ENCODE results near the gene MEG3. TPM values are rescaled to one million over a fixed set of nuclear protein-coding genes. Genes with fewer than 3 reads are reported as not detected.

Gene MEG3
- total RNA-seq, 1 donor from 2014 or later, result 219 TPM

GRCh38 chr14:100862277-100862676 is 36.4 kb downstream of the MEG3 start:
- no peak for DNase-seq (ENCODE audit: extremely low read depth, low read depth, low spot score)

GRCh38 chr14:100862793-100863192 is 36.9 kb downstream of the MEG3 start:
- no peak for DNase-seq (ENCODE audit: extremely low read depth, low read depth, low spot score)

DNA sequence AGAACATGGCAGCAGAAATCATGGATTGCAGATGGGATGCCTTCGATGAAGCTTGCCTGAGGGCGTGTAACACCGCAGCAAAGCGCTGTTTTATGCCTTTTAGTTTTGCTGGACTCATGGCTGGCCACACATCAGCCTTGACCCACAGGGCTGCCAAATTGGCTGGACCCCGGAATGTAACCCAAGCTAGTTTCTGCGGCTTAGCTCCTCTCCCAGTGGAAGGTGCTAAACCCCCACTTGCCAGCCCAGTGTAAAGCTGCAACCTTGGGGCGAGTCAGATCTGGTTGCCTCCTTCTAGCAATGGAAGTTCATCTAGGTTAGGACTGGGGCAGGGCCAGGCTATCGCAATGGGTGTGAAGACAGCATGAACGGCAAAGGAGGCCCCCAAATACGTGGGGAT is 38.3 kb downstream of the MEG3 start:
- no peak for DNase-seq (ENCODE audit: extremely low read depth, low read depth, low spot score)

GRCh38 chr14:100864960-100865681 is 39.2 kb downstream of the MEG3 start:
- no peak for DNase-seq (ENCODE audit: extremely low read depth, low read depth, low spot score)

DNA sequence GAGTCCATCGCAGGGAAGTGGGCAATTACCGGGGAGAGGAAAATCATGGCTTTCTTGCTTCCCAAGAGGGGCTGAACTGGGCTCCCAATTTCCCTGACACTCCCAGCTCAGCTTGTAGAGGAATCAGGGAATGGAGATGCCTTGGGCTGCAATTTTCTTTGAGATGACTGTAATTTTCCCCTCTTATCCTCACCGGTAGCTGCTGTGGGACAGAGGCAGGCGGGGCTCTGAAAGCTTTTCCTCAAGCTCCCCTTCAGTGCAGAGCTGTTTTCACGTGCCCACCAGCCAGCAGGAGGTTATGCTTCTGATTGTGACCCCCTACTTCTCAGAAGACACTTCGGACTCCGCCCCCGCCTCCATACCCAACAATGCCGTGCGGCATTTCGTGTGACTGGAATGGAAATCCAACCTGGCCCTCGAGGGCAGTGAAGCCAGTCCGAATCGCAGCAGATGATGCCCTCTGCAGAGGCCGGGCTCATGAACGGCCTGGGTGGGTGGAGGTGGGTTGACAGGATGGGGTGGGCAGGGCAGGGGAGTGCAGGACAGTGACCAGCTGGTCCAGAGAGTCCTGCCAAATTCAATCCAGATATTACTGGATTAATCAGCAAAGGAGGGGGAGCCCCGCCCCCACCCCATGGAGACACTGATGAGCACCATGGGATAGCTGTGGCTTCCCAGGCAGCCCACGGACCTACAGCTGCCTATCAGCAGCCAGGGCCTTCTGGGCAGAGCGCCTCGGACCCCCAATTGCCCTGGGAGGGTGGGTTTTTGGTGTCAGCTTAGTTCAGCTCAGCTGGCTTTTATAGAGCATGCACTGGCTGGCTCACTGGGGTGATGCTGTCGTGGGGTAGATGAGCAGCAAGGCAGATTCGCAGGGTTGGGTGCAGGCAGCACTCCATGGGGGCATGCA is 40.0 kb downstream of the MEG3 start:
- no peak for DNase-seq (ENCODE audit: extremely low read depth, low read depth, low spot score)

DNA sequence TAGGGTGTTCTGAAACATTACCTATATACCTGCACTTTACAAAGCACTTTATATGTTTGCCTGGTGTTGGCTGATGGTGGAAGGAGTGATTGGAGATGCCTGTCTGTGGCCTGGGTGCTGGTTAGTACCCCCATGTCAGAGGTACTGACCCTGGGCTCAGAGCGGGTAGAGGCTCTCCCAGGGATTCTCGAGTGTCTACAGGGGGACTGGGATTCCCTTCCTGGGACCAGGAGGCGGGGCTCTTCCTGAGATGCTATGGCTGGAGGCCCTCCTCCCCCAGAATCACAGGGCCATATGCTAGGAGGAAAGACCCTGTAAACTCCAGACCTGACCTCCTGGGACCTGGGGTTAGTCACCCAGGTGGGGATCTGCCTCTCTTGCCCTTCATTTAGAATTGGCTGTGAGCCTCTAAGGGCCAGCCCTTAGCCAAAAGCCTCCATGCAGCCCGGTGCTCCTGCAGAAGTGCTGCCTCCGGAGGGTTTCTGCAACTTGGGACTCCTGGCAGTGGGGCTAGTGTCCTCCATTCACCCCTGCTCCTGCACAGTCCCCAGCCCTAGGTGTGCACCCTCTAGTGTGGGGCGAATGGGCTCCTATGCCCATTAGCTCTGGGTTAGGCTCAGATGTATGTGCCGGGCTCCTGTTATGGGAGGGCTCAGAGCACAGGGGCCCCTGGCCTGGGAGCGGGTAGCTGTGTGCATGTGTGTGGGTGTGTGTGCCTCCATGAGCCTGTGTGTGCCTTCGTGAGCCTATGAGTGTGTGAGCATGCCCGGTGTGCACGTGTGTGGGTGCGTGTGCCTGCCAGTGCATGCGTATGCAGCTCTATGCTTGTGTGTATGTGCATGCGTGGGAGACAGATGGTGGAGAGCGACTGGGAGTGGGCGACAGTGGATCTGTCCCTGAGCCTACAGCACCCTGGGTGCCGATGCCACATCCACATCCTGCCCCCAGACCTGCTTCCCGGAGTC is 41.0 kb downstream of the MEG3 start:
- no peak for DNase-seq (ENCODE audit: extremely low read depth, low read depth, low spot score)

DNA sequence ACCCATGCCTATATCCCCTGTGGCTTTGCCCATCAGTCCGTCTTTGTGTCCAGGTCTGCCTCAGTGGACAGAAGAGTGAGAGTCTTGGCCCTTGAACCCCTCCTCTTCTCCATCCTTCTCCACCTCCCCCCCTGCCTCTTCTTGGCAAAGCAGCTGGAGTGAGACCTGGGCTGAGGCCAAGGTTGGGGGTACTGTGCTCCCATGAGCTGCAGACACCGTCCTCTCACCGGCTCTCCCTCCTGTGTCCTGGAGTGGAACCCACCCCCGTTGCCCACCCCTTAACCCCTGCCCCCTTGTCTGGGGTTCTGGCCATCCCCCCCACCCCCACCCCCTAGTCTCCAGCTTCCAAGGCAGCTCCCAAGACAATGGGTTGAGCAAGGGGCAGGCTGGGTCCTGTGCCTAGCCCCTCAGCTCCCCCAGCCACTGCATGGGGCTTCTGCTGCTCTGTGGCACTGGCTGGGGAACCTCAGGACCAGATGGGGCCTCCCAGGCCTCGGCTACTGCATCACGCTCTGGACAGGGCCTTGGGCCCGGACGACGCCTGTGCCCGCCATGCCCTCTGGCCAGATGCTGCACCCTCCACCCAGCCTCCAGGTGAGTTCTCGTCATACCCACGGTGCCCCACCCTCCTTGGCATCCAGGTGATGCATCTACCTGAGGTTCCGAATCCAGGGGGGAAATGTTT is 41.9 kb downstream of the MEG3 start:
- DNase-seq (ENCODE audit: extremely low read depth, low read depth, low spot score), result no peak

- DNase-seq (ENCODE audit: extremely low read depth, low read depth, low spot score), result no peak
Observed at GRCh38 chr14:100868621-100869370, 42.9 kb downstream of the MEG3 start.

DNA sequence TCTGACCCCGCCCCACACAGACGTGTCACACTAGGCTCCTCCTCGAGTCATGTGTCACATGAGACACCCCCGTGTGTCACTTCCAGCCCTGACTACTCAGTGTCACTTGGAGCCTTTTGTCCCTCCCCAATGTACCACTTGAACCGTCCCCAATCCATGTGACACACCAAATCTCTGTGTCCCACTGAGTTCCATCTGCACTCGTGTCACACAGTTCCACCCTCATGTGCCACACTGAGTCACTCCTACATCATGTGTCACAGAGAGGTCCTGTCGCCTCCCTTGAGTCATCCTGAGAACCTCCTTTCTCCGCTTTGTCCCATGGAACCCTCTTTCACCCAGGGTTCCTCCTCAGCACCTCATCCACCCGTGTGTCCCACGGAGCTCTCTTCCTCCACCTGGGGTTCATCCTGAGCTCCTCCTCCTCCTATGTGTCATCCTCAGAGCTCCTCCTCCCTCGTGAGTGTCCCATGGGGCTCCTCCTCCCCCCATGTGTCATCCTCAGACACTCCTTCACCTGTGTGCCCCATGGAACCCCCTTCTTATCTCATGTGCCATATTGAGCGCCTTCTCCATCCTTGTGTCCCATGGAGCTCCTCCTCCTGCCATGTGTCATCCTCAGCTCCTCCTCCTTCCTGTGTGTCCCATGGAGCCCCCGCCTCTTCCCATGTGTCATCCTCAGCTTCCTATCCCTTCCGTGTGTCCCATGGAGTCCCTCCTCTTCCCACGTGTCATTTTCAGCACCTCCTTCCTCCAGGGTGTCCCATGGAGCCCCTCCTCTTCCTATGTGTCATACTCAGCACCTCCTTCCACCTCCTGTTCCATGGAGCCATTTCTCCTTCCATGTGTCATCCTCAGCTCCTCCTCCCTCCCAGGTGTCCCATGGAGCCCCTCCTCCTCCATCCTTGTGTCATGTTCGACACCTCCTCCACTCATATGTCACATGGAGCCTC is 45.6 kb downstream of the MEG3 start:
- DNase-seq (ENCODE audit: extremely low read depth, low read depth, low spot score), result no peak

- no peak for DNase-seq (ENCODE audit: extremely low read depth, low read depth, low spot score)
Observed at GRCh38 chr14:100872259-100873095, 46.6 kb downstream of the MEG3 start.

DNA sequence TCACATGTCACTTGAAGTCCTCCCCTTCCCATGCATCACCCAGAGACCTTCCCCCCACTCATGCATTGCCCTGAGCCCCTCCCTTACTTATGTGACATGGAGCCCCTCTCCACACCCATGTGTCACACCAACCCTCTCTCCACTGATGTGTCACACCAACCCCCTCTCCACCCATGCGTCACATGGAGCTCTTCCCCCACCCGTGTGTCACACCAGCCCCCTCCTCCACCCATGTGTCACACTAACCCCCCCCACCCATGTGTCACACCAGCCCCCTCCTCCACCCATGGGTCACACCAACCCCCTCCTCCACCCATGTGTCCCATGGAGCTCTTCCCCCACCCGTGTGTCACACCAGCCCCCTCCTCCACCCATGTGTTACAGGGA is 47.2 kb downstream of the MEG3 start:
- no peak for DNase-seq (ENCODE audit: extremely low read depth, low read depth, low spot score)

GRCh38 chr14:100874051-100874410 is 48.1 kb downstream of the MEG3 start:
- DNase-seq (ENCODE audit: extremely low read depth, low read depth, low spot score), result no peak

DNA sequence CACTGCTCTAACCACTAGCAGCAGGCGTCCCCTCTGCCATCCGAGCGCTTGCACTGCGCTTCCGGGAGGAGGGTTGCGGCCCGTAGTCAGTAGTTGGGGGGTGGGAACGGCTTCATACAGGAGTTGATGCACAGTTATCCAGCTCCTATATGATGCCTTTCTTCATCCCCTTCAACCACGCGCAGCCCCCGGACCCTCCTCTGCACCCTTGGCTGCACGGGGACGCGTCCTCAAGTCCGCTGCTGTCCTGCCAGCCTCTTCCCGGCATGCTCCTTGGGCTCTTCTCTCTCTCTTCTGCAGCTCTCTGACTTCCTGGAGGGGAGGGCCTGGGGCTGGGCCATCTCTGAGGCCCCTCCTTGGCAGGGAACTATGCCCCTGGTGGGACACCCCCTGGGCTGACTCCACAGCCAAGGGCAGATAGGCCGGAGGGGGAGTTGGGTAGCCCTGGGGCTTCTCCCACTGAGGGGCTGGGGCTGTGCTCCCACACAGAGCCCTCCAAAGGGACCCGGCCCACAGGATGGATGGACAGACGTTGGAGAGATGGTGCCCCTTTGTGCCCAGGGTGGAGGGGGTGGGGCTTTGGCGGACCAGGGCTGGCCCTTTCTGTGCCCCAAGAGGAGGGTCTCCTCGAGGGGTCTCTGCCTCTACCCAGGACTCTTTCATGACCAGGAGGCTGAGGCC is 48.6 kb downstream of the MEG3 start:
- DNase-seq (ENCODE audit: extremely low read depth, low read depth, low spot score), result no peak

GRCh38 chr14:100875126-100875525 is 49.2 kb downstream of the MEG3 start:
- DNase-seq (ENCODE audit: extremely low read depth, low read depth, low spot score), result no peak

DNA sequence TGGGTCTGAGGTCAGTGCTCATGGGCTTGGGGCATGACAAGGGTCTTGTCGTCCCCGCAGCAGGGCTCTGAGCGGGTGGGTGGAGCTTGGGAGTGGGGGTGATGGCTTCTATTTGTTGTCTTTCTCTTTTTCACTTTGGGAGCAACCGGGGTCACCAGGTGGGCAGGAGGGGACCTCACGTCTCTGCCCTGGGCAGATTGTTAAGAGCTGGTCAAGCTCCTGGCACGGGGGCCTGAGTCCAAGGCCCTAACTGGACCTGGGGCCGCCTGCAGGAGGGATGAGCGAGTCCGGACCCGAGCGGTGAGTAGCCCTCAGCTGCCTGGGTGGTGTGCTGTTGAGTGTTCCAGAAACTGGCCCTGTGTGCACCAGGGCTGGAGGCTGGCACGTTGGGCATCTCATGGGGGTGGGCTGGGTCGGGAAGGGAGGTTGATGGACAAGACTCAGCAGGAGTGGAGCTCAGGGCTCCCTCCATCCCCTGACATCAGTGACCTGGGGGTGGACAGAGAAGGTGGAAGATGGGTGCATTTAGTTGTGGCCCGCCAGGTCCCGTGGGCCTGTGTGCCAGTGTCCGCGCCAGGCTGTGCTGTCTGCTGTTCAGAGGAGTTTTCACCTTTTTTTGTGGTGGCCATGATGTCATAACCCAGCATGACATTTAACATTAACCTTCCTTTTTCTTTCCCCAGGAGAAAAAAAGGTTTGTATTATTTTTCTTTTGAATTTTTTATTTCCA is 50.1 kb downstream of the MEG3 start:
- no peak for DNase-seq (ENCODE audit: extremely low read depth, low read depth, low spot score)
